Effector CD8-positive, alpha-beta T cell (primary cell): ENCODE results near the gene NAT9.
A peak's percentile ranks its signal among the peaks of the same experiment; 100 is the strongest.

Source experiments
- DNase-seq: peaks from one replicate; lab custom pipeline; 2025; lab: John Stamatoyannopoulos, UW

The NAT9 gene

DNA sequence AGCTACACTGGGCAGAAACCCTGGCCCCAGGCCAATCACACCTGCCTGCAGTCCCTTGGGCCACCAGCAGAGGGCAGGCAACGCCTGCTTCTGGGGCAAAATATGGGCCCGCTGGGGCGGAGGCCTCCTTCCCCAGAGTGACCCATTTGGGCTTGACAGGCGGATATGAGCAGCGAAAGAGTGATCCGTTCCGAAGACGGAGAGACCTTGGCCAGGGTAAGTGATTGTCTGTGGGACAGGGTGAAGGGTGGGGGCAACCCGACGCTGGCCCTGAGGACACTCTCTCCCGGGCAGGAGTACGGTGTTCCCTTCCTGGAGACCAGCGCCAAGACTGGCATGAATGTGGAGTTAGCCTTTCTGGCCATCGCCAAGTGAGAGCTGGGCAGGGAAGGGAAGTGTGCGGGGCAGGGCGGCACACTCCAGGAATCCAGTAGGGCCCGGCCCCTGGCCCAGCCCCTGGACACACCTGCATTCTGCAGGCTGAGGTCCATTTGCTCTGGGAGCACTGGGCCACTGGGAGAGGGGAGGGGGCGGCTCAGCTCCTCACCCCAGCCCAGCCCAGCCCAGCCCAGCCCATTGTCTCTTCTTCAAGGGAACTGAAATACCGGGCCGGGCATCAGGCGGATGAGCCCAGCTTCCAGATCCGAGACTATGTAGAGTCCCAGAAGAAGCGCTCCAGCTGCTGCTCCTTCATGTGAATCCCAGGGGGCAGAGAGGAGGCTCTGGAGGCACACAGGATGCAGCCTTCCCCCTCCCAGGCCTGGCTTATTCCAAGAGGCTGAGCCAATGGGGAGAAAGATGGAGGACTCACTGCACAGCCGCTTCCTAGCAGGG is 31.2 kb downstream of the NAT9 start:
- peak; percentile 83 for DNase-seq

DNA sequence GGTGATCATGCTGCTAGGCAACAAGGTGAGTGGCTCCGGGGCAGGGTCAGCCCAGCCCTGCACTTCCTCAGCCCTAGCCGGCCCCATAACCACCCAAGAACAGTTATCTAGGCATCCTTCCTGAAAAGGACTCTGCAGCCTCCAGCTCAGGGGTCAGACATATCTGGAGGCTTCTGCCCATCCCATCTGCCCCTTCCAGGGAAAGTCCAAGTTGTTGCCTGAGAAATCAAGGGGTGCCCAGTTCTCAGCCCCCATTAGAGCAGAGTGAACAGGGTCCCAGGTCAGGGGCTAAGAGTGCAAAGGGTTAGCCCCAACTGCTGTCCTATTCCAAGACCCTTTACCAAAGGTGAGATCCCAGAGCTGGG is 31.8 kb downstream of the NAT9 start:
- DNase-seq = no peak

DNA sequence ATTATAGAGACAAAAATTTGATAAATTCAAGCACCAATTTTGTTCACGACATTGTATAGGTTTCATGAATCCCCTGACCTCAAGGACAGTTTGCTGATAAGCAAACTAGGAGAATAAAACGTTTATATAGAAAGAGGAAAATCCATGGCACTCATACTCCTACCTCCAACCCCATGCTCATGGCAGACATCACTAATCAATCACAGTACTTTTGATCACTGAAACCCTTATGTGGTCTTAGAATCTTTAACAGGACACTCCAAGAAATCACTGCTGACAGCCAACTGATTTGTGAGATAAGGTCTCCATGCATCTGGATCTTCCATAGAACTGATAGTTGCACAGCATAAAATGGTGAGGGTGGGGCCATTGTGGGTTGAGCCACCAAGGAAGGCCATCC is 32.4 kb downstream of the NAT9 start:
- no peak for DNase-seq

DNA sequence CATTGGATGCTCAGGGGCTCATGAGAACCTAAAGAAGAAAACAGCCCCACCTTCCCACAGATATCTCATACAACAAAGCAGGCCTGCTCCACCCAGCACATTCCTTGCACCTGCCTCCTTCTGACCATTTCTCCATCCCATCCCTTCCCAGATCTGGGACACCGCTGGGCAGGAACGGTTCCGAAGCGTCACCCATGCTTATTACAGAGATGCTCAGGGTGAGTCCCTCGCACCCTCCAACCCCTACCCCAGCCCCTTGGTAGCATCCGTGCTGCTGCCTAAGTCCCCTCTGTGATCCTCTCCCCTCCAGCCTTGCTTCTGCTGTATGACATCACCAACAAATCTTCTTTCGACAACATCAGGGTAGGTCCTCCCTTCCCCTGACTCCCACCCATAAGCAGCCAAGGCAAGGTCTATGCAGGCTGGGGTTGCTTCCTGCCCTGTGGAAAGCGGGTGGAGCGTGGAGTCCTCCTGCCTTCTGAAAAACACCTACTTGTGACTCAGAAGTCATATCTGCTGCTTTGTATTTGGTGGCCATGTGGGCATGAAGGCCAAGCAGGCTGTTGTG is 33.1 kb downstream of the NAT9 start:
- no peak for DNase-seq

DNA sequence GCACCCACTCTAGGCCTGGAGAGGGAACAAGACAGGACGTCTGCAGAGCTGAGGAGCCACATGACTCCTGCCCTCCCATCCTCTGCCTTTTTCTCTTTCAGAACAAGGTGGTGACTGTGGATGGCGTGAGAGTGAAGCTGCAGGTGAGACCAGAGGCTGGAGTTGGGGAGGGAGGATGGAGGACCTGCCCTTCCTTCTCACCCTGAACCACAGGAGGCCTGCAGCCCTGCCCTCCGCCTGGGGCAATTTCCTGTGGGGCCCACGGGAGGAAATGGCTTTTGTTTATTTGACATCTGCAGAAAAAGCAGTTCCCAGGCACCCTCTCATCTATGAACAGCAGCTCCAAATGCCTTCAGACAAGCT is 34.0 kb downstream of the NAT9 start:
- DNase-seq = no peak

DNA sequence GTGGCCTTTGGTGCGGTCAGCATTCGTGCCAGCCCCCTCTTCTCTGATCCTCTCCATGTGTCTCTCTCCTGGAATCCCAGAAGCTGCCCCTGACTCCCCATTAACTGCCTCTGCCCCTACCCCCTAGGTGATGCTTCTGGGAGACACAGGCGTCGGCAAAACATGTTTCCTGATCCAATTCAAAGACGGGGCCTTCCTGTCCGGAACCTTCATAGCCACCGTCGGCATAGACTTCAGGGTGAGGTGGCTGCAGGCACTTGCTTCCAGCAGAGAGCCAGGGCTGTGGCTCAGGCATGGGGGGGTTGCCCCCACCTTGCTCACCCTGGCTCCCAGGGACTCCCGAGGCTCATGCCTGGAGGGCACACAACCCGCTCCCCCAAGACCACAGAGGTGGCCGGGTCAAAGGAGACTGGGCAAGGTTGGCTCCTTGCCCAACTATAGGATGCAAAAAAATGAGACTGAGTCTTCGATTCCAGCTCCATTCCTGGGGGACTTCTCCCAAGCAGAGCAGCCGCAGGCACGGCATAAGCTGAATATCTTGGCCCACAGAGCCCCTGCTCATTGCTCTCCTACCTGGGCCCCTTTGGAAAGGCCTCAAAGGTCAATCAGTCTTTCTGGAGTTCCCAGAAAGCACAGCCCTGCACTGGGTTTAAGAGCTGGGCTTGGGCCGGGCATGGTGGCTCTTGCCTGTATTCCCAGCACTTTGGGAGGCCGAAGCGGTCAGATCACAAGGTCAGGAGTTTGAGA is 35.3 kb downstream of the NAT9 start:
- DNase-seq = no peak

- no peak for DNase-seq
These were observed 36.0 kb downstream of the NAT9 start for GRCh38 chr17:74740173-74740572.

DNA sequence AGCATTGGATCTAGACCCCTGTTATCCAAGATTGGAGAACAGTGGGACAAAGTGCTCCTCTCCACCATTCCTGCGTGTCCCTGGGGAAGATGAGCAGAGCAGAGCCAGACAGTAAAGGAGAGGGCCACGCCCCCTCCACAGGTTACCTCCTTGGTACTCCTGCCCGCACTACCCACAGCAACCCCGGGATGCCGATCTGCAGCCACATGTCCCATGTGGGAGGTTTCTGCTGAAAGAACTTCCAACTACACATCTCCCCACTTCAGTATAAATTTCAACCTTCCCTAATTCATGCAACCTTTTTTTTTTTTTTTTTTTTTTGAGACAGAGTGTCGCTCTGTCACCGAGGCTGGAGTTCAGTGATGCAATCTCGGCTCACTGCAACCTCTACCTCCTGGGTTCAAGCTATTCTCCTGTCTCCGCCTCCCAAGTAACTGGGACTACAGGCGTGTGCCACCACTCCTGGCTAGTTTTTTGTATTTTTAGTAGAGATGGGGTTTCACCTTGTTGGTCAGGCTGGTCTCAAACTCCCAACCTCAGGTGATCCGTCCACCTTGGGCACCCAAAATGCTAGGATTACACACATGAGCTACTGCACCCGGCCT is 36.8 kb downstream of the NAT9 start:
- no peak for DNase-seq

- peak; percentile 26 for DNase-seq
These were observed 37.8 kb downstream of the NAT9 start for GRCh38 chr17:74738051-74738996.

DNA sequence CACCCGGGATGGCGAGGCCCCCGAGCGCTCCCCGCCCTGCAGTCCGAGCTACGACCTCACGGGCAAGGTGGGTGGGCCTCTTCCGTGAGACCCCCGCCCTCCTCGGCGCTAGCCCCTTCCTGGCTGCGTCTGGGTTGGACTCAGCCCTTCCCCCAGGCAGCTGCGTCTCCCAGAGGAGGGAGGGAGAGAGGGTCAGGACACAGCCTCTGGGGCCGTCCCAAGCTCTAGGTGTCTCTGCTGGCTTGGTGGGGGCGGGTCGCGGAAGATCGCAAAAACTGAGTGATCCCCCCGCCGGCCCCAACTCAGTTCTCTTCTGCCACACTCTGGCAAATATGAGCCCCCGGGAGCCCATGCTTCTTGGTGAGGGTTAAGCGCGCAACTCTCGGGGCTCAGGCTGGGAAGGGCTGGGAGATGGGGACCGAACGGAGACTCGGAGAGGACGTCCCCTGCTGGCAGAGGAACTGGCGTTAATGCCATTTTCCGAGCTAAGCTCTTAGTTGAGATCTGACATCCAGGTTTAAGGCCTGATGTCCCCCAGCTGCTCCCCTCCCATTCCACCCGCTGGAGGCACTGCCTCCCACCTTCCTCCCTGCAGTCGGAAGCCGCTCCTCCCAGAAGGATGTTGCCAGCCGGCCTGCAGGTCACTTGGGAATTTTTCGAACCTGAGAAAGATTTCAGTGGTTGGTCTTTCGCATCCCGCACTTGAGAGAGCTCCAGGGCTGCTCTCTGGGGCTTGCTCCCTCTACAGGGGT is 38.7 kb downstream of the NAT9 start:
- DNase-seq = peak; percentile 31

DNA sequence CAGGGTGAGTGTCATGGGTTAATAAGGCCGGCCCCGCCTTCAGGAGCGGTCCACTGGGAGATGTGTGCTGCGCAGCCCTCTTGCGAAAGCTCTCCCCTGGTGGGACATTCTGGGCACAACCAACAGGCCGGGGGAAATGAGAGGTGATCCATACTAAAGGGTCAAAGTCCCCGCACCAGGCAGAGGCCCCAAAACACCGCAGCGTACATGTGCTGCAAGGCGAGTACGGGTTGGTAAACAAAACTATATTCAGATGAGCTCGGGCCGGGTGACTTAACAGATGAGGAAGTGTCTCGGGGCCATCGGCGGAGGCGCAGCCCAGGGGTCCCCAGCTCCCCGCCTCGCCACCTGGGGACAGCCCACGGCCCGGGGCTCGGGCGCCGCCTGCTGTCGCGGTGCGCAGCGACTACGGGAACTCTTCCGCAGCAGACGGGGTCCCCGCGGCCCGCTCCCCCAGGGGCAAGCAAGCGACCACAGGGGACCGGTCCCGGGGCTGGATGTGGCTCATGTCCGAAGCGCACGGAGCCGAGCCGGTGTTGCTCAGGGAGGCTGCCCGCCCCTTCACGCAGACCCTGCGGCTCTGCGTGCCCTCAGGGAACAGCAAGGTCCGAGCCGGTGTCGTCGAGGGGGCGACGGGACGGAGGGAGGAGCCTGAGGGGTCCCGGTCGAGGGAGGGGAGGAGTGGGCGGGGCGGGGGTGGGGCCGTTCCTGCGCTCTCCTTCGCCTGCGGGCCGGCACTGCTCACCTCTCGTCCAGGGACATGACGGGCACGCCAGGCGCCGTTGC is 39.4 kb downstream of the NAT9 start, which contains the start of gene RAB37:
TSS of gene RAB37 (plus strand) at position 744 of the 786 bp plus-strand sequence. CDS start at position 761, 17 bp downstream.
- DNase-seq = peak; percentile 33

GRCh38 chr17:74734256-74734655 is 41.9 kb downstream of the NAT9 start:
- no peak for DNase-seq

GRCh38 chr17:74733365-74734122 is 42.6 kb downstream of the NAT9 start:
- DNase-seq = no peak

DNA sequence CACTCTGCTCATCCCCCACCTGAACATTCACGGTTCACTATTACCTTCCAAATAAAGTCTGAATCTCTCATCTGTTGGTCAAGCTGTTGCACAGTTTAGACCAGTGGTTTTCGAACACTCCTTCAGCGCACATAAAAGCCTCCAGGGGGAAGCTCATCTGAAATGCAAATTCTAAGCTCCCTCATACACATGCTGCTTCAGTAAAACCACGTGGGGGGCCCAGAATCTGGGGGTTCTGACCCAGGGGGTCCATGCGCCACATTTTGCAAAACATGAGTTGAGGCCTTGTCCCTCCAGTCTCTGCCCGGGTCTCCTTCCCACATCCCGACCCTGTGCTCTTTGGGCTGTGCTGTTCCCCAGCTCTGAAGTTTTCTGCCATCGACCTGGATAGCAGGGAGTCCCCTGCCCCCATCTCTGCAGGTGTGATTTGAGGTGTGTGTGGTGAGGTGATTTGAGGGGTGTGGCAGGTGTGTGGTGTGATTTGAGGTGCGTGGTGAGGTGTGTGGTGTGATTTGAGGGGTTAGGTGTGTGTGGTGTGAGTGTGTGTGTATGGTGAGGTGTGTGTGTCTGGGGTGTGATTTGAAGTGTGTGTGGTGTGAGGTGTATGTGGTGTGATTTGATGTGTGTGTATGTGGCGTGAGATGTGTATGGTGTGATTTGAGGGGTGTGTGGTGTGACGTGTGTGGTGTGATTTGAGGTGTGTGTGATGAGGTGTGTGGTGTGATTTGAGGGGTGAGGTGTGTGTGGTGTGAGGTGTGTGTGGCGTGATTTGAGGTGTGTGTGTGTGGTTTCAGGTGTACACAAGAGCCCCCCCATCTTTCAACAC is 43.9 kb downstream of the NAT9 start:
- DNase-seq = no peak

DNA sequence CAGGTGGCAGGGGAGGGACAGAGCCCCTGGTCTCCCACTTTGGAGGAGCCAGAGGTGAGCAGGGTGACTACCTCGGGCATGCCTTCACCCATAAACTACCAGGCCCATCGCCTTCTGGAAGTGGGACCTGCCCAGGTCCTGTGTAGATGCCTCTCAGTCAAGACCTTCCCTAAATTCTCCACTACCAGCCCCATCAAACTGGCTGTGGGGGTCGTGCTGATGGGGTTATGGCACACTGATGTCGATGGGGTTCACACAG is 44.9 kb downstream of the NAT9 start:
- DNase-seq = no peak

- no peak for DNase-seq
These were observed 45.4 kb downstream of the NAT9 start for GRCh38 chr17:74730491-74731346.

GRCh38 chr17:74729866-74730265 is 46.3 kb downstream of the NAT9 start:
- DNase-seq = no peak

DNA sequence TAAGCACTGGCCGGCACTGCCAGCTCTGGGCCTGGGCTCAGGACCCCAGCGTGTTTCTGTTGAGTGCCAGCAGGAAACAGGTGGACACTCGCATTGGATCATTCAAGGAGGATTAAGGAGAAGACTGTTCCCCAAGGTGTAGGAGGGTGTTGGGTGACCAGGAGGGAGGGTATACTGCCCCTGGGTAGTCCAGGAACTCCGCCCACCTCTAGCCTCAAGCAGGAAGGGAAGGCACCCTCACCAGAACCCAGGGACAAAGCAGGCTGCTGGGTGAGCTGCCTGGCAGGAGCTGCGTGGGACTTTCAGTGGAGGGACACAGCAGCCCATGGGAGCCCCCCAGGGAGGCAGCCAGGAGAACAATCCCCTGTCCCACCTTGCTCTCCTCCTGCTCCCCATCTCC is 46.8 kb downstream of the NAT9 start:
- no peak for DNase-seq
